ENCODE results near the gene PSTPIP2. TPM values are rescaled to one million over a fixed set of nuclear protein-coding genes. Genes with fewer than 3 reads are reported as not detected.
A peak's percentile ranks its signal among the peaks of the same experiment; 100 is the strongest.

Gene PSTPIP2
- total and polyA plus RNA-seq, 9 of the 15 experiments (the other 6 are each of a cell fraction or from before 2014, with no cell fraction given) = 14.0 to 45.7 (median 27.1) TPM

GRCh38 chr18:45998244-45998643, 73.8 kb downstream of the PSTPIP2 start (continued):
- no peak for TF ChIP-seq NFE2 (IDR thresholded peaks at IDR 0.05; ENCODE audit: low read depth)
- no peak for TF ChIP-seq ARID2 (IDR thresholded peaks at IDR 0.05)
- TF ChIP-seq SRSF7 (optimal IDR thresholded peaks at IDR 0.05; ENCODE audit: low read depth, low read length) = no peak
- peak; percentile 21; the same call in 1 of the 2 replicates for TF ChIP-seq FOSL1 (tag; conservative IDR thresholded peaks at IDR 0.05)
- no peak for TF ChIP-seq PTBP1 (IDR thresholded peaks at IDR 0.05; ENCODE audit: low read depth, low read length)
- peak in 1 of 2 experiments; percentile 69; a peak in 2 of 4 replicates for TF ChIP-seq RCOR1 (IDR thresholded peaks at IDR 0.05; ENCODE audit: borderline replicate concordance in 1 of 2, low read depth in 2 of 2, low read length in 2 of 2)
- TF ChIP-seq HDAC1 (IDR thresholded peaks at IDR 0.05) = no peak
- no peak for TF ChIP-seq ZNF316 (IDR thresholded peaks at IDR 0.05)
- no peak for TF ChIP-seq ZNF398 (CRISPR knock-in tag; IDR thresholded peaks at IDR 0.05)
- TF ChIP-seq PRPF4 (IDR thresholded peaks at IDR 0.05; ENCODE audit: insufficient read depth, low read depth, low read length, poor library complexity, severe bottlenecking) = no peak
- peak; percentile 19; the same call in 1 of the 2 replicates for TF ChIP-seq TCF3 (CRISPR knock-in tag; IDR thresholded peaks at IDR 0.05)
- no peak for TF ChIP-seq ZNF143 (CRISPR knock-in tag; IDR thresholded peaks at IDR 0.05)
- TF ChIP-seq ESRRA (IDR thresholded peaks at IDR 0.05; ENCODE audit: borderline replicate concordance, low read depth) = no peak
- TF ChIP-seq, protein P1, sequence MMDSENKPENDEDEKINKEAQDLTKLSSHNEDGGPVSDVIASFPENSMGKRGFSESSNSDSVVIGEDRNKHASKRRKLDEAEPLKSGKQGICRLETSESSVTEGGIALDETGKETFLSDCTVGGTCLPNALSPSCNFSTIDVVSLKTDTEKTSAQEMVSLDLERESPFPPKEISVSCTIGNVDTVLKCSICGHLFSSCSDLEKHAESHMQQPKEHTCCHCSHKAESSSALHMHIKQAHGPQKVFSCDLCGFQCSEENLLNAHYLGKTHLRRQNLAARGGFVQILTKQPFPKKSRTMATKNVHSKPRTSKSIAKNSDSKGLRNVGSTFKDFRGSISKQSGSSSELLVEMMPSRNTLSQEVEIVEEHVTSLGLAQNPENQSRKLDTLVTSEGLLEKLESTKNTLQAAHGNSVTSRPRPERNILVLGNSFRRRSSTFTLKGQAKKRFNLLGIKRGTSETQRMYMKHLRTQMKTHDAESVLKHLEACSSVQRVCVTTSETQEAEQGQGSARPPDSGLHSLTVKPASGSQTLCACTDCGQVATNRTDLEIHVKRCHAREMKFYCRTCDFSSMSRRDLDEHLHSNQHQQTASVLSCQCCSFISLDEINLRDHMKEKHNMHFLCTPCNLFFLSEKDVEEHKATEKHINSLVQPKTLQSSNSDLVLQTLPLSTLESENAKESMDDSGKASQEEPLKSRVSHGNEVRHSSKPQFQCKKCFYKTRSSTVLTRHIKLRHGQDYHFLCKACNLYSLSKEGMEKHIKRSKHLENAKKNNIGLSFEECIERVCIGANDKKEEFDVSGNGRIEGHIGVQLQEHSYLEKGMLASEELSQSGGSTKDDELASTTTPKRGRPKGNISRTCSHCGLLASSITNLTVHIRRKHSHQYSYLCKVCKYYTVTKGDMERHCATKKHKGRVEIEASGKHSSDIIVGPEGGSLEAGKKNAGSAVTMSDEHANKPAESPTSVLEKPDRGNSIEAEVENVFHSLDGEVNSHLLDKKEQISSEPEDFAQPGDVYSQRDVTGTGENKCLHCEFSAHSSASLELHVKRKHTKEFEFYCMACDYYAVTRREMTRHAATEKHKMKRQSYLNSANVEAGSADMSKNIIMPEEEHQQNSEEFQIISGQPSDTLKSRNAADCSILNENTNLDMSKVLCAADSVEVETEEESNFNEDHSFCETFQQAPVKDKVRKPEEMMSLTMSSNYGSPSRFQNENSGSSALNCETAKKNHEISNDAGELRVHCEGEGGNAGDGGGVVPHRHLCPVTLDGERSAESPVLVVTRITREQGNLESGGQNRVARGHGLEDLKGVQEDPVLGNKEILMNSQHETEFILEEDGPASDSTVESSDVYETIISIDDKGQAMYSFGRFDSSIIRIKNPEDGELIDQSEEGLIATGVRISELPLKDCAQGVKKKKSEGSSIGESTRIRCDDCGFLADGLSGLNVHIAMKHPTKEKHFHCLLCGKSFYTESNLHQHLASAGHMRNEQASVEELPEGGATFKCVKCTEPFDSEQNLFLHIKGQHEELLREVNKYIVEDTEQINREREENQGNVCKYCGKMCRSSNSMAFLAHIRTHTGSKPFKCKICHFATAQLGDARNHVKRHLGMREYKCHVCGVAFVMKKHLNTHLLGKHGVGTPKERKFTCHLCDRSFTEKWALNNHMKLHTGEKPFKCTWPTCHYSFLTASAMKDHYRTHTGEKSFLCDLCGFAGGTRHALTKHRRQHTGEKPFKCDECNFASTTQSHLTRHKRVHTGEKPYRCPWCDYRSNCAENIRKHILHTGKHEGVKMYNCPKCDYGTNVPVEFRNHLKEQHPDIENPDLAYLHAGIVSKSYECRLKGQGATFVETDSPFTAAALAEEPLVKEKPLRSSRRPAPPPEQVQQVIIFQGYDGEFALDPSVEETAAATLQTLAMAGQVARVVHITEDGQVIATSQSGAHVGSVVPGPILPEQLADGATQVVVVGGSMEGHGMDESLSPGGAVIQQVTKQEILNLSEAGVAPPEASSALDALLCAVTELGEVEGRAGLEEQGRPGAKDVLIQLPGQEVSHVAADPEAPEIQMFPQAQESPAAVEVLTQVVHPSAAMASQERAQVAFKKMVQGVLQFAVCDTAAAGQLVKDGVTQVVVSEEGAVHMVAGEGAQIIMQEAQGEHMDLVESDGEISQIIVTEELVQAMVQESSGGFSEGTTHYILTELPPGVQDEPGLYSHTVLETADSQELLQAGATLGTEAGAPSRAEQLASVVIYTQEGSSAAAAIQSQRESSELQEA (IDR thresholded peaks at IDR 0.05; ENCODE audit: low read depth) = no peak
- TF ChIP-seq GMEB1 (CRISPR knock-in tag; IDR thresholded peaks at IDR 0.05) = no peak
